ENCODE results near the gene TBC1D23.
"Not testable (repeated sequence)": the region's sequence is repeated elsewhere in the genome, so short reads cannot be mapped to it uniquely, and the experiment has no call there.

TBC1D23 gene

DNA sequence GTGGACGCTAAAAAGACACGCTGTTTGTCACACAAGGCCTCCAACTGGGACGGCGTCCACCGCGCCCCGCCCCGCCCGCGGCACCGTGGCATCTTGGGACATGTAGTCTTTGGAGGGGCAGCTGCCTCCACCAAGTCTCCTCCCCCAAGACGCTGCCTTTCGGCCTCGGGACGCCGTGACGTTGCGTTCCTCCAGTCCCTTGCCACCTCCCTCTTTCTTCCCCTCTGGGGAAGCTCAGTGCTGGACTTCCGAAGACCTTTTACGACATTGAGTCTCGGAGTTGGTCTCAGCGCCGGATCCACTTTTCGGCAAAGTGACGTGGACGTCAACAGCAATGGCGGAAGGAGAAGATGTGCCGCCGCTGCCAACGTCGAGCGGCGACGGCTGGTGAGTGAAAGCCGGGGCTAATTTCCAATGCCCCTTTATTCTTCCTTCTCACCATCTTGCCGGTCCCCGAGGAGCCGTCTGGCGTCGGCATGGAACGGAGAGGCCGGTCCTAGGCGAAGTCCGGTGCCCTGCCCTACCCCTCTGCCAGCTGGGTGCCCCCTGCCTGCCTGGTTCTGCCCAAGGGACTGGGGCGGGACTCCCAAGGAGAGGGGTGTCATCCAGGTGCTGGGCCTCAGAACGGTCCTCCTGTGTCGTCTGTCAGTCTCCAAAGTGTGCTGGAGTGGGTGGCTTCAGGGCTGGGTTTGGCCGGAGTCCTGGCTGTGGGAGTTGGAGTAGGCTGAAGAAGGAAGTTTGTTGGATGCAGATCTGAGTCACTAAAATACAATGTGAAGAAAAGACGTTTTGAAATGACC is at the start of gene TBC1D23:
TSS of gene TBC1D23 (plus strand) at position 308 of the 800 bp plus-strand sequence. CDS start at position 335, 27 bp downstream.
- DNase-seq, result peak; percentile 98

GRCh38 chr3:100213891-100214573 is 46.8 kb upstream of the TBC1D23 start:
- no peak for DNase-seq

- DNase-seq, result no peak
Measured at GRCh38 chr3:100214574-100214964, 46.2 kb upstream of the TBC1D23 start.

- DNase-seq, result no peak
Measured at GRCh38 chr3:100216713-100217112, 44.1 kb upstream of the TBC1D23 start.

DNA sequence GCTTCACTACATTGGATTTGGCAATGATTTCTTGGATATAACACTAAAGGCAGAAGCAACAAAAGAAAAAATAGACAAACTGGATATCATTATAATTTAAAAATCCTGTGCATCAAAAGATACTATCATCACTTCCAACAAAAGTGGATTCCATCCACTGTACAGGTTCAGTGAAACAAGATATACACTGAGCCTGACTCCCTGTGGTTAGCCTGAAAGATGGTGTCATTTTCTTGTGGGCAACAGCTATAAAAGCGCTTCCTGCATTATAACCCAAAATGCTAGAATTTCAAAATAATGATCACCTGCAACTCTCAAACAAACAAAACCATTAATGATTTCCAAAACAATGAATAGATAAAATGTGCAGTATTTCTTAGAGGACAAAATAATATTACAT is 39.6 kb upstream of the TBC1D23 start:
- no peak for DNase-seq

DNA sequence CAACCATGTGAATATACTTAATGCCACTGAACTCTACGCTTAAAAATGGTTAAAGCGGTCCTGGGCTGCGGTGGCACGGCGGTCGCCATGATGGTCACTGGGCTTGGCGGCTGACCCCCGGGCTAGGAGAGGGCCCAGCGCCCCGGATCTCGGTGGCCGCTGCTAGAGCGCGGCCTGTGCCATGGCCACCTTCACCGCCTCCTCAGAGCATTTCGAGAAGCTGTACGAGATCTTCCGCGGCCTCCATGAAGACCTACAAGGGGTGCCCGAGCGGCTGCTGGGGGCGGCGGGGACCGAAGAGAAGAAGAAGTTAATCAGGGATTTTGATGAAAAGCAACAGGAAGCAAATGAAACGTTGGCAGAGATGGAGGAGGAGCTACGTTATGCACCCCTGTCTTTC is 35.6 kb upstream of the TBC1D23 start:
- DNase-seq, result no peak

DNA sequence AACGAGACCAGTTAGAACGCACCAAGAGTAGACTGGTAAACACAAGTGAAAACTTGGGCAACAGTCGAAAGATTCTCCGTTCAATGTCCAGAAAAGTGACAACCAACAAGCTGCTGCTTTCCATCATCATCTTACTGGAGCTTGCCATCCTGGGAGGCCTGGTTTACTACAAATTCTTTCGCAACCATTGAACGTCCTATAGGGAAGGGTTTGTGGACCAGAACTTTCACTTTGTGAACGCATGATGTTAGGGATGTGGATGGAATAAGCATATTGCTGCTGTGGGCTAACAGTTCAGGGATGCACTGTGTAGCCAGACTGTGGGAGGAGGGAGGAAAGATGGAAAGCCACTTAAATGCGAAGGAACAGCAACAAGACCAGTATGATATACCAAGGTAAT is 34.9 kb upstream of the TBC1D23 start:
- DNase-seq, result no peak

- no peak for DNase-seq
Measured at GRCh38 chr3:100226712-100227429, 33.9 kb upstream of the TBC1D23 start.

DNA sequence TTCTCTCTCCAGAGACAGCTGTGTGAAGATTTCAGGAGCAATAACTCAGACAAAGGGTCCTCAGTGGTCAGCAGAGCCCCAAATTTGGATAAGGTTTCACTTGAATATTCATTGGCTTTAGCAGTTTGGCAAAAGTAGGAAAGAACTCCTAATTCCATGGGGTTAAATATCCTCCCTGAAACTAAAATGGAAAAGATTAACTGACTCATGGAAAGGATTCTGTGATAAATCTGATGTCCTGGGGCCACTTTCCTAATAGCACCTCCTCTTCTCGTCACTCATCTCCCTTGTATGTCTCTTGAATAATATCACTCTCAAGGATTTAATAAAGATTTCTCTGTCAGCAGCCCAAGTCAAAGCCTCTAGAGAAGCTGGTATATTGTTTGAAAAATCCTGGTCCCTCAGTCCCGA is 33.3 kb upstream of the TBC1D23 start:
- DNase-seq, result no peak

DNA sequence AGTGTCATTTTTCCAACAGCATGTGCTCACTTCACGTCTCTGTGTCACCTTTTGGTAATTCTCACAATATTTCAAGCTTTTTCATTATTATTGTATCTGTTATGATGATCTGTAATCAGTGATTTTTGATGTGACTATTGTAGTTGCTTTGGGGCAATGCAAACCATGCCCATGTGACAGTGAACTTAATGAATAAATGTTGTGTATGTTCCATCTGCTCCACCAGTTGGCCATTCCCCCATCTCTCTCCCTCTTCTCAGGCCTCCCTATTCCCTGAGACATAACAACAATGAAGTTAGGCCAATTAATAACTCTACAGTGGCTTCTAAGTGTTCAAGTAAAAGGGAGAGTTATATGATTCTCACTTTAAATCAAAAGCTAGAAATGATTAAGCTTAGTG is 32.5 kb upstream of the TBC1D23 start:
- no peak for DNase-seq

- not testable (repeated sequence) for DNase-seq
Measured at GRCh38 chr3:100229188-100229587, 31.6 kb upstream of the TBC1D23 start.

DNA sequence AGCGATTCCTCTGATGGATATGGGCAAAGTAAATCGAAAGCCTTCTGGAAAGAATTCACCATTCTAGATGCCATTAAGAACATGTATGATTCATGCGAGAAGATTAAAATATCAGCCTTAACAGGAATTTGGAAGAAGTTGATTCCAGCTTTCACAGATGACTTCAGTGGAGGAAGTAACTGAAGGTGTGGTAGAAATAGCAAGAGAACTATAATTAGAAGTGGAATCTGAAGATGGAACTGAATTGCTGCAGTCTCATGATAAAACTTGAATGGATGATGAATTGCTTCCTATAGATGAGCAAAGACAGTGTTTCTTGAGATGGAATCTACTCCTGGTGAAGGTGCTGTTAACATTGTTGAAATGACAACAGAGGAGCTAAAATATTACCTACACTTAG is 30.1 kb upstream of the TBC1D23 start:
- no peak for DNase-seq

DNA sequence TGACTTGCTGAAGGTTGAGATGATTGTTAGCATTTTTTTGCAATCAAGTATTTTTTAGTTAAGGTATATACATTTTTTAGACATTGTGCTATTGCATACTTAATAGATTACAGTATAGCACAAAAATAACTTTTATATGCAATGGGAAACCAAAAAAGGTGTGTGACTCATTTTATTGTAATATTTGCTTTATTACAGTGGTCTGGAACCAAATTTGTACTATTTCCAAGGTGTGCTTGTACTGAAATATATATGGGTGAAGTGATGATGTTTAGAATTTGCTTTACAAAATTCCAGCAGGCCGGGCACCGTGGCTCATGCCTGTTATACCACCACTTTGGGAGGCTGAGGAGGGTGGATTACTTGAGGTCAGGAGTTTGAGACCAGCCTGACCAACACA is 29.1 kb upstream of the TBC1D23 start:
- no peak for DNase-seq

DNA sequence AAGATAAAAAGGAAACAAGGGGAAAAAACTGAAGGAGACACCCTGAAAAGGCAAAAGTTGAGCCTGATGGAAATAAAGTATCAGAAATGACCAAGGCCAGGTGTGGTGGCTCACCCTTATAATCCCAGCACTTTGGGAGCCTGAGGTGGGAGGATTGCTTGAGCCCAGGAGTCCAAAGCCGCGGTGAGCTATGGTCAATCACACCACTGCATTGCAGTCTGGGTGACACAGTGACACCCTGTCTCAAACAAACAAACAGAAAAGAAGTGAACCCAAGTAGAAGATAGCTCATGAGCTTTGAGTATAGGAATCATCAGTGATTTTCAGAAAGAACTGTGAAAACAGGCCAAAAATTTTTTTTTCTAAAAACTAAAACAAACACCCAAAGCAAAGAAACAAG is 26.4 kb upstream of the TBC1D23 start:
- DNase-seq, result no peak

DNA sequence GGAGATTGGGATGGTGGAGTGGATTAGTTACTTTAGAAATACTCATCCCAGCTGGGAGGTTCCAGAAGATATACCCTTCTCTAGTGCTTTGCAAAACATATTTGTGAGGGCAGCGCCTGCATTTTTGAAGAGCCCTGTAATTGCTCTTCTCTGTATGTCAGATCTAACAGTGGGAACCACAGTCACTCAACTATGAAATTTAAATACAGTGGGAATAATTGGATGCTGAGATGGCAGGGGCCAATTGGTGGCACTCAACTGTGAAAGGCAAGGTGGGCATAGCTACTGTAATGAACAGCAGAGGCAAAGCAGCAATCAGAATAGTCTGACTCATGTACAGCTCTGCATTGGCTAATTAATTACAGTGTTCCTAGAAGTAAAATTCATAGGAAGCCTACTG is 22.2 kb upstream of the TBC1D23 start:
- no peak for DNase-seq

DNA sequence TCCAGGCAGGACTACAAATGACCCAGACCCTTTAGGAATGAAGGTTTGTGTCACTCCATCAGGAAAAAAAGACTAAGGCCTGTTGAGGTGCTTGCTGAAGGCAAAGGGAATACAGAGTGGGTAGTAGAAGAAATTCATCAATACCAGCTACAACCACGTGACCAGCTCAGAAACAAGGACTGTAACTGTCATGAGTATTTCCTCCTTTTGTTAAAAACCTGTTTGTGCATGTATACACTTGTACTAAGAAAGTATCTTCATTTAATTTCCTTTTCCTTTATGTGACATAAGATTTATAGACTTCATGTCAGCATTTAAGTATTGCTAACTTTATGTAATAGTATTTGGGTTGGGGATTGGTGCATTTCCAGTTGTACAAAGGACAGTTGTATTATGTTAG is 18.3 kb upstream of the TBC1D23 start:
- not testable (repeated sequence) for DNase-seq

GRCh38 chr3:100244264-100244663 is 16.5 kb upstream of the TBC1D23 start:
- no peak for DNase-seq

- DNase-seq, result no peak
Measured at GRCh38 chr3:100245136-100245535, 15.7 kb upstream of the TBC1D23 start.

GRCh38 chr3:100245927-100246326 is 14.9 kb upstream of the TBC1D23 start:
- DNase-seq, result no peak

- DNase-seq, result no peak
Measured at GRCh38 chr3:100246999-100247398, 13.8 kb upstream of the TBC1D23 start.

DNA sequence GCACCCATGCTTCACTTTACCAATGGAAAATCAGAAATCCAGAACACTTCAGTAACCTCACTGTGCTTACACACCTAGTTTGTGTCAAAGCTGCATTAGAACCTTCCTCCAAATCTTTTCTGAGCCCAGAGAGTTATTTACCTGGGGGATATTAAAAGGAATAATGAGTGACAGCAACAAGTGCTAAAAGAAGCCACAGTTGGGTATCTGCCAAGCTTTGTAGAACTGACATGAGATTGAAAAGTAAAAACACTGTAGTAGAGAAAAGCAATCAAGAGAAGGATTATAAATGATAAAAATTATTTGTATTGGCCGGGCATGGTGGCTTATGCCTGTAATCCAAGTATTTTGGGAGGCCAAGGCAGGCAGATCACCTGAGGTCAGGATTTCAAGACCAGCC is 8.8 kb upstream of the TBC1D23 start:
- DNase-seq, result no peak

DNA sequence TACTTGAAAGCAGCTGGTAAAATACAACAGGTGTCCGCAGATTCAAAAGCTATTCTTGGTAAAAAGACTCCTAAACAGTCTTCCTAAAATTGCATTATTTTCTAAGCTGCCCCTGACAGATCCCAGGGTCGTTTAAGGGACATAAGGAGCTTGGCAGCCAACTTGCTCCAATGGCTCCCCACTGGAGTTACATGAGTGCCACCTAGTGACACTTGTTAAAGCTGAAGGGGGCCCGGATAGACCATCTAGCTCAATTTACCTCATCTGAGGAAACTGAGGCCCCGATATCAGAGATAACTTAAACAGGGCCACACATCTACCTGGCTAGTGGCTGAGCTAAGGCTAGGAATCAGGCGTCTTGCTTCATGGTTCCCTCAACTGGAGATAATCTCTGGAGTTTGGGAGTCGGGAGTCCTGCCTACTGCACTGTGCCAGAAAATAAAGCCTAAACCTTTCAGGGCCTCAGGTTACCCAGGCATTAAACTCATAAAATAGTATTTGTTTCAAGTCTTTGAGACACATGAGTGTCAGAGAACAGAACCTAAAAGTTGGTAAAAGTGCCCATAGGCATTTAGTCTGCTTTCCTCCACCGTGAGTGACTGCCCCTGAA is 6.5 kb upstream of the TBC1D23 start:
- DNase-seq, result peak; percentile 41

GRCh38 chr3:100256731-100257151 is 4.1 kb upstream of the TBC1D23 start:
- DNase-seq, result no peak

Data from CD4-positive, alpha-beta T cell treated with Interleukin-12 subunit alpha and Interleukin-12 subunit beta, for 1 hour (primary cell).